H9 (cell line): ENCODE results near the gene LRCH1. TPM values are rescaled to one million over a fixed set of nuclear protein-coding genes. Genes with fewer than 3 reads are reported as not detected.

ENCODE experiments used
- DNase-seq: peaks from one replicate; pipeline ENCODE4 v3.0.0-alpha.2; 2017
- H2AFZ ChIP-seq: one replicate; pipeline ENCODE4 v1.6.1; 2013; ENCODE audit warnings: mild to moderate bottlenecking, low read length, control low read depth, moderate library complexity
- H2AK5ac ChIP-seq: 2 replicates; pipeline ENCODE4 v1.6.1; 2013; ENCODE audit warnings: low read length, control low read depth, mixed read lengths; ENCODE audit not compliant: insufficient read length
- H2BK120ac ChIP-seq: one replicate; pipeline ENCODE4 v1.6.1; 2013; ENCODE audit warnings: low read depth, mild to moderate bottlenecking, low read length, control low read depth, inconsistent platforms; ENCODE audit not compliant: poor library complexity, severe bottlenecking
- H2BK12ac ChIP-seq: 2 replicates; pipeline ENCODE4 v1.6.1; 2013; ENCODE audit warnings: low read length, control low read depth, mixed read lengths, low read depth; ENCODE audit not compliant: insufficient read length
- H2BK15ac ChIP-seq: 2 replicates; pipeline ENCODE4 v1.6.1; 2013; ENCODE audit warnings: low read depth, low read length, control low read depth
- H2BK20ac ChIP-seq: one replicate; pipeline ENCODE4 v1.6.1; 2013; ENCODE audit warnings: low read depth, mild to moderate bottlenecking, low read length, control low read depth, inconsistent platforms; ENCODE audit not compliant: poor library complexity, severe bottlenecking
- H2BK5ac ChIP-seq: 2 replicates; pipeline ENCODE4 v1.6.1; 2013; ENCODE audit warnings: low read length, control low read depth, mixed read lengths; ENCODE audit not compliant: insufficient read length
- H3K14ac ChIP-seq: 2 replicates; pipeline ENCODE4 v1.6.1; 2013; ENCODE audit warnings: low read length, control low read depth; ENCODE audit not compliant: insufficient read depth
- H3K18ac ChIP-seq: 2 replicates; pipeline ENCODE4 v1.6.1; 2013; ENCODE audit warnings: low read depth, mild to moderate bottlenecking, mixed read lengths, low read length, control low read depth; ENCODE audit not compliant: insufficient read length
- H3K23ac ChIP-seq: 2 replicates; pipeline ENCODE4 v1.6.1; 2013; ENCODE audit warnings: low read length, control low read depth, mixed read lengths, low read depth; ENCODE audit not compliant: insufficient read length
- H3K23me2 ChIP-seq: 2 replicates; pipeline ENCODE4 v1.6.1; 2013; ENCODE audit warnings: low read depth, mild to moderate bottlenecking, mixed read lengths, low read length, control low read depth; ENCODE audit not compliant: insufficient read length, poor library complexity, severe bottlenecking
- H3K27ac ChIP-seq: 2 replicates; pipeline ENCODE4 v1.5.1; 2013; ENCODE audit warnings: low read length, control low read depth, mixed read lengths, low read depth; ENCODE audit not compliant: insufficient read length
- H3K27me3 ChIP-seq: 2 replicates; pipeline ENCODE4 v1.6.1; 2013; ENCODE audit warnings: low read length, control low read depth, inconsistent platforms; ENCODE audit not compliant: insufficient read depth
- H3K4ac ChIP-seq: 2 replicates; pipeline ENCODE4 v1.6.1; 2013; ENCODE audit warnings: low read depth, mild to moderate bottlenecking, control low read depth, inconsistent platforms, low read length, moderate library complexity
- H3K4me1 ChIP-seq: 2 replicates; pipeline ENCODE4 v1.6.1; 2013; ENCODE audit warnings: low read length, control low read depth, inconsistent platforms; ENCODE audit not compliant: insufficient read depth
- H3K4me2 ChIP-seq: 2 replicates; pipeline ENCODE4 v1.6.1; 2013; ENCODE audit warnings: low read length, control low read depth, mixed read lengths; ENCODE audit not compliant: insufficient read length, insufficient read depth
- H3K56ac ChIP-seq: 2 replicates; pipeline ENCODE4 v1.6.1; 2013; ENCODE audit warnings: low read depth, mild to moderate bottlenecking, mixed read lengths, low read length, control low read depth; ENCODE audit not compliant: insufficient read length
- H3K79me1 ChIP-seq: 2 replicates; pipeline ENCODE4 v1.6.1; 2013; ENCODE audit warnings: low read depth, mild to moderate bottlenecking, moderate library complexity, low read length, control low read depth, inconsistent platforms; ENCODE audit not compliant: insufficient read depth, poor library complexity, severe bottlenecking
- H3K79me2 ChIP-seq: 2 replicates; pipeline ENCODE4 v1.6.1; 2013; ENCODE audit warnings: low read length, control low read depth, inconsistent platforms; ENCODE audit not compliant: insufficient read depth
- H3K9ac ChIP-seq: 2 replicates; pipeline ENCODE4 v1.6.1; 2013; ENCODE audit warnings: low read length, control low read depth, mixed read lengths; ENCODE audit not compliant: insufficient read length; ENCODE audit errors: extremely low read depth
- H3K9me3 ChIP-seq: one replicate; pipeline ENCODE4 v1.6.1; 2013; ENCODE audit warnings: low read depth, low read length, inconsistent platforms; ENCODE audit not compliant: control insufficient read depth
- H3T11ph ChIP-seq: one replicate; pipeline ENCODE4 v1.6.1; 2013; ENCODE audit warnings: mild to moderate bottlenecking, low read length, control low read depth, inconsistent platforms
- H4K20me1 ChIP-seq: one replicate; pipeline ENCODE4 v1.6.1; 2013; ENCODE audit not compliant: control insufficient read depth, insufficient read length, insufficient read depth
- H4K5ac ChIP-seq: 2 replicates; pipeline ENCODE4 v1.6.1; 2013; ENCODE audit warnings: low read depth, mild to moderate bottlenecking, mixed read lengths, low read length, control low read depth; ENCODE audit not compliant: insufficient read length
- H4K8ac ChIP-seq: replicated peaks from 2 replicates; pipeline ENCODE4 v1.6.1; 2013; ENCODE audit warnings: low read length, control low read depth, mixed read lengths, low read depth; ENCODE audit not compliant: insufficient read length
- H4K91ac ChIP-seq: 2 replicates; pipeline ENCODE4 v1.6.1; 2013; ENCODE audit warnings: low read depth, mild to moderate bottlenecking, moderate library complexity, mixed read lengths, low read length, control low read depth; ENCODE audit not compliant: insufficient read length
- H3K27ac Mint-ChIP-seq, 3 experiments: 2 replicates in 2 of 3; 3 replicates in 1 of 3; pipeline ENCODE4 v1.8.0; 2020 to 2021; ENCODE audit warnings: mixed read lengths in 3 of 3, mild to moderate bottlenecking in 1 of 3, moderate library complexity in 1 of 3
- H3K27me3 Mint-ChIP-seq: 2 replicates; pipeline ENCODE4 v1.8.0; 2021; ENCODE audit warnings: low read depth, mild to moderate bottlenecking, moderate library complexity, mixed read lengths
- H3K36me3 Mint-ChIP-seq, 3 experiments: 2 replicates in 2 of 3; 3 replicates in 1 of 3; pipeline ENCODE4 v1.8.0; 2020 to 2021; ENCODE audit warnings: low read depth in 3 of 3, mixed read lengths in 3 of 3; ENCODE audit not compliant: insufficient read depth in 1 of 3
- H3K4me1 Mint-ChIP-seq, 2 experiments: 2 replicates each; pipeline ENCODE4 v1.8.0; 2020; ENCODE audit warnings: mixed read lengths in 2 of 2
- H3K4me3 Mint-ChIP-seq, 2 experiments: 2 replicates in 1 of 2; 3 replicates in 1 of 2; pipeline ENCODE4 v1.8.0; 2020 to 2021; ENCODE audit warnings: mild to moderate bottlenecking in 2 of 2, mixed read lengths in 2 of 2, moderate library complexity in 1 of 2
- H3K9me3 Mint-ChIP-seq, 2 experiments: 2 replicates in 1 of 2; 3 replicates in 1 of 2; pipeline ENCODE4 v1.8.0; 2020; ENCODE audit warnings: mild to moderate bottlenecking in 2 of 2, mixed read lengths in 2 of 2, moderate library complexity in 1 of 2
- WGBS: extraction: QIAGEN DNeasy Blood & Tissue Kit; methylation state at CpG from one replicate; pipeline ENCODE4 v1.1.7; 2013; ENCODE audit warnings: missing lambda C conversion rate, low lambda C conversion rate, mixed read lengths; ENCODE audit not compliant: insufficient read length; ENCODE audit errors: extremely low coverage; 5-methylcytosine and 5-hydroxymethylcytosine counted together
- total RNA-seq: library from RNA; stranded (reverse); gene quantifications from 2 replicates; pipeline ENCODE4 v1.2.1, GENCODE V29; 2021
- TF ChIP-seq, protein P1 (sequence below): fragments of 200-600 bp; sonication (generic); conservative IDR thresholded peaks from 3 replicates; pipeline ENCODE4 v1.8.0; 2021; ENCODE audit warnings: antibody characterized with exemption, mild to moderate bottlenecking

The LRCH1 gene
- total RNA-seq, 1 experiment from 2014 or later: 8.0 TPM

GRCh38 chr13:46778890-46779289 is 225.9 kb downstream of the LRCH1 start:
- Histone ChIP-seq H3K79me1 (no peaks in the 10 kb centered on the region), H4K20me1 (no peaks in the 10 kb centered on the region), H3K4me2 (no peak overlapping the region), H3K4ac (no peak overlapping the region), H3K56ac (no peak overlapping the region), H2AK5ac (no peak overlapping the region), H3K27ac (no peak overlapping the region), H2BK12ac (no peak overlapping the region), H3K9me3 (no peaks in the 10 kb centered on the region), H3K23me2 (no peaks in the 10 kb centered on the region), H3K23ac (no peak overlapping the region), H4K8ac (no peak overlapping the region), H3T11ph (no peak overlapping the region), H2BK5ac (no peak overlapping the region), H2AFZ (no peak overlapping the region), H3K4me1 (no peaks in the 10 kb centered on the region), H3K9ac (no peak overlapping the region), H3K14ac (no peak overlapping the region), H3K79me2 (no peaks in the 10 kb centered on the region), H4K5ac (no peak overlapping the region), H3K18ac (no peak overlapping the region), H3K27me3 (no peaks in the 10 kb centered on the region), H2BK20ac (no peak overlapping the region), H2BK15ac (no peak overlapping the region), H2BK120ac (no peak overlapping the region), H4K91ac (no peak overlapping the region)
- Mint-ChIP-seq H3K9me3 (no peaks in the 10 kb centered on the region), H3K27ac (no peak overlapping the region), H3K4me3 (no peak overlapping the region), H3K27me3 (no peaks in the 10 kb centered on the region), H3K4me1 (peaks cover 3 to 6% of the 10 kb centered on the region in 2 experiments), H3K36me3 (peaks cover 7 to 57% (median 42%) of the 10 kb centered on the region in 3 experiments; a peak in 5 of 7 replicates)
- TF ChIP-seq, protein P1, sequence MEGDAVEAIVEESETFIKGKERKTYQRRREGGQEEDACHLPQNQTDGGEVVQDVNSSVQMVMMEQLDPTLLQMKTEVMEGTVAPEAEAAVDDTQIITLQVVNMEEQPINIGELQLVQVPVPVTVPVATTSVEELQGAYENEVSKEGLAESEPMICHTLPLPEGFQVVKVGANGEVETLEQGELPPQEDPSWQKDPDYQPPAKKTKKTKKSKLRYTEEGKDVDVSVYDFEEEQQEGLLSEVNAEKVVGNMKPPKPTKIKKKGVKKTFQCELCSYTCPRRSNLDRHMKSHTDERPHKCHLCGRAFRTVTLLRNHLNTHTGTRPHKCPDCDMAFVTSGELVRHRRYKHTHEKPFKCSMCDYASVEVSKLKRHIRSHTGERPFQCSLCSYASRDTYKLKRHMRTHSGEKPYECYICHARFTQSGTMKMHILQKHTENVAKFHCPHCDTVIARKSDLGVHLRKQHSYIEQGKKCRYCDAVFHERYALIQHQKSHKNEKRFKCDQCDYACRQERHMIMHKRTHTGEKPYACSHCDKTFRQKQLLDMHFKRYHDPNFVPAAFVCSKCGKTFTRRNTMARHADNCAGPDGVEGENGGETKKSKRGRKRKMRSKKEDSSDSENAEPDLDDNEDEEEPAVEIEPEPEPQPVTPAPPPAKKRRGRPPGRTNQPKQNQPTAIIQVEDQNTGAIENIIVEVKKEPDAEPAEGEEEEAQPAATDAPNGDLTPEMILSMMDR: no peak
- WGBS: no CpG with 5 or more reads among the region's 2 CpGs
- DNase-seq: no peak
